GM12878 (cell line): Measurements from ENCODE around the gene MRTFB. TPM values are rescaled to one million over a fixed set of nuclear protein-coding genes. Genes with fewer than 3 reads are reported as not detected.

ENCODE experiments used
- ATAC-seq: fragments of 200-7000 bp; cut with Tn5 transposase; 3 replicates; pipeline ENCODE4 v1.9.1; 2020; ENCODE audit warnings: mild to moderate bottlenecking, moderate library complexity
- BruUV-seq: library from RNA; stranded (reverse); fragments of 400-500 nt; replicated peaks from 2 replicates; lab custom pipeline; 2021; lab: Mats Ljungman, UMichigan
- CTCF ChIA-PET: fragments of 300-600 bp; sonication (Branson Sonifier 250); formaldehyde crosslinking; extraction: SDS; loops from one replicate; lab custom pipeline; 2021; ENCODE audit warnings: inconsistent platforms; lab: Yijun Ruan, JAX
- POLR2A ChIA-PET: fragments of 350-600 bp; formaldehyde crosslinking; extraction: SDS; loops from one replicate; lab custom pipeline; 2021; ENCODE audit warnings: inconsistent platforms; lab: Charles Lee
- RAD21 ChIA-PET: fragments of 300-600 bp; sonication (Branson Sonifier 250); formaldehyde crosslinking; loops from one replicate; lab custom pipeline; 2023; ENCODE audit warnings: antibody characterized with exemption; ENCODE audit not compliant: unreplicated experiment; lab: Charles Lee
- SMC1A ChIA-PET: fragments of 300-600 bp; sonication (Branson Sonifier 250); formaldehyde crosslinking; loops from one replicate; lab custom pipeline; 2023; ENCODE audit not compliant: unreplicated experiment, uncharacterized antibody; lab: Charles Lee
- DNase-seq: peaks from one replicate; pipeline ENCODE4 v3.0.0-alpha.2; 2011; ENCODE audit warnings: low read depth, low spot score
- FAIRE-seq: peaks from 3 replicates; lab custom pipeline; 2011; peaks lifted over from hg19 to GRCh38; lab: Jason Lieb, UNC
- H2AFZ ChIP-seq: 2 replicates; pipeline ENCODE4 v1.6.0; 2011; ENCODE audit warnings: low read depth, low read length, control low read depth; ENCODE audit not compliant: control insufficient read depth
- H3K27ac ChIP-seq: 2 replicates; pipeline ENCODE4 v1.5.1; 2011; ENCODE audit warnings: control low read depth; ENCODE audit not compliant: control insufficient read depth, insufficient read depth
- H3K27me3 ChIP-seq, 2 experiments: replicated peaks in 1 of 2; 2 replicates each; pipeline versions ENCODE4 v1.6.0 to v1.6.1; 2011; ENCODE audit warnings: low read length in 1 of 2; ENCODE audit not compliant: control insufficient read depth in 2 of 2, insufficient read depth in 2 of 2
- H3K36me3 ChIP-seq, 2 experiments: 2 replicates each; pipeline ENCODE4 v1.5.1; 2011; ENCODE audit warnings: low read length in 1 of 2; ENCODE audit not compliant: control insufficient read depth in 2 of 2, insufficient read depth in 2 of 2
- H3K4me1 ChIP-seq: 2 replicates; pipeline ENCODE4 v1.6.1; 2011; ENCODE audit warnings: mild to moderate bottlenecking, low read length, moderate library complexity, mixed read lengths; ENCODE audit not compliant: control insufficient read depth, insufficient read depth
- H3K4me2 ChIP-seq: 2 replicates; pipeline ENCODE4 v1.6.0; 2011; ENCODE audit warnings: control low read depth; ENCODE audit not compliant: control insufficient read depth, insufficient read depth
- H3K4me3 ChIP-seq: fragments of 200-600 bp; sonication (generic); 2 replicates; pipeline ENCODE4 v1.5.1; 2016
- H3K79me2 ChIP-seq: 2 replicates; pipeline ENCODE4 v1.6.0; 2011; ENCODE audit warnings: low read length; ENCODE audit not compliant: control insufficient read depth, insufficient read depth
- H3K9ac ChIP-seq: 2 replicates; pipeline ENCODE4 v1.8.0; 2011; ENCODE audit warnings: low read length, control low read depth, mixed read lengths; ENCODE audit not compliant: control insufficient read depth, insufficient read depth
- H3K9me3 ChIP-seq: replicated peaks from 3 replicates; pipeline ENCODE4 v1.5.1; 2011; ENCODE audit warnings: mild to moderate bottlenecking, low read length; ENCODE audit not compliant: control insufficient read depth, insufficient read depth
- H4K20me1 ChIP-seq: 2 replicates; pipeline ENCODE4 v1.6.0; 2011; ENCODE audit not compliant: control insufficient read depth, insufficient read depth
- ATF3 ChIP-seq: IDR thresholded peaks from 2 replicates; pipeline ENCODE4 v1.6.1; 2011; ENCODE audit warnings: low read depth, mild to moderate bottlenecking, low read length, moderate library complexity, borderline replicate concordance; ENCODE audit errors: extremely low read depth
- ATF7 ChIP-seq: fragments of 450-650 bp; IDR thresholded peaks from 2 replicates; pipeline ENCODE4 v1.6.1; 2016; ENCODE audit warnings: low read depth, mild to moderate bottlenecking
- PRDM15 ChIP-seq: fragments of 450-650 bp; formaldehyde crosslinking; IDR thresholded peaks from 2 replicates; pipeline ENCODE4 v1.4.0; 2020; ENCODE audit warnings: mild to moderate bottlenecking, moderate library complexity
- RBBP5 ChIP-seq: fragments of 200-600 bp; sonication (generic); conservative IDR thresholded peaks from 2 replicates; pipeline ENCODE4 v1.6.1; 2016
- RELB ChIP-seq: fragments of 450-650 bp; IDR thresholded peaks from 2 replicates; pipeline ENCODE4 v1.6.1; 2017; ENCODE audit warnings: low read depth, mild to moderate bottlenecking, moderate library complexity
- SP1 ChIP-seq: IDR thresholded peaks from one replicate; pipeline ENCODE4 v1.6.1; 2011; ENCODE audit warnings: low read depth, low read length
- SUPT20H ChIP-seq: IDR thresholded peaks from 2 replicates; pipeline ENCODE4 v1.6.1; 2011; ENCODE audit warnings: low read depth, mild to moderate bottlenecking, low read length, moderate library complexity, borderline replicate concordance; ENCODE audit not compliant: control insufficient read depth
- ZBED1 ChIP-seq: IDR thresholded peaks from 2 replicates; pipeline ENCODE4 v1.6.1; 2016; ENCODE audit warnings: borderline replicate concordance
- ZNF274 ChIP-seq: IDR thresholded peaks from one replicate; pipeline ENCODE4 v1.8.0; 2011; ENCODE audit not compliant: insufficient read length, insufficient read depth
- WGBS: methylation state at CpG from one replicate; pipeline ENCODE4 v1.1.6; 2016; ENCODE audit warnings: low lambda C conversion rate; ENCODE audit not compliant: insufficient replicate concordance, insufficient coverage; ENCODE audit errors: missing lambda C conversion rate; 5-methylcytosine and 5-hydroxymethylcytosine counted together
- in situ Hi-C: fragments of 300-500 bp; cut with MboI; formaldehyde crosslinking; loops from 9 replicates; pipeline ENCODE4 v1.14.3; 2018; ENCODE audit warnings: mixed read lengths
- intact Hi-C: fragments of 100-400 bp; cut with micrococcal nuclease; formaldehyde crosslinking; loops from one replicate; pipeline ENCODE4 v1.14.2; 2022; ENCODE audit not compliant: unreplicated experiment
- polyA plus RNA-seq, 11 experiments: library from polyadenylated mRNA; depleted of rRNA in 4 of 11; unstranded in 6 of 11; stranded (reverse) in 5 of 11; fragments of >200 nt; fragmentation: Nextera tagmentation in 4 of 11; fragmentation: Illumina TruSeq in 1 of 11; extraction: Ambion mirVana in 4 of 11; extraction: Trizol in 1 of 11; gene quantifications; 1 replicate in 1 of 11; 2 replicates in 10 of 11; pipeline versions ENCODE4 v1.2.1 to v1.2.3, GENCODE V29; 2011 to 2016; ENCODE audit warnings: inconsistent platforms in 2 of 11, missing spikeins in 2 of 11, low read depth in 1 of 11
- total RNA-seq, 4 experiments: library from RNA; depleted of rRNA in 3 of 4; stranded (reverse); fragments of >200 nt in 3 of 4; fragmentation: Illumina TruSeq in 1 of 4; extraction: Trizol in 1 of 4; gene quantifications; 2 replicates each; pipeline versions ENCODE4 v1.2.1 to v1.2.3, GENCODE V29; 2013 to 2021

Gene MRTFB
- total and polyA plus RNA-seq, 10 of the 15 experiments (the other 5 are each of a cell fraction or from before 2014, with no cell fraction given), result 2.1 to 14.3 (median 8.0) TPM

DNA sequence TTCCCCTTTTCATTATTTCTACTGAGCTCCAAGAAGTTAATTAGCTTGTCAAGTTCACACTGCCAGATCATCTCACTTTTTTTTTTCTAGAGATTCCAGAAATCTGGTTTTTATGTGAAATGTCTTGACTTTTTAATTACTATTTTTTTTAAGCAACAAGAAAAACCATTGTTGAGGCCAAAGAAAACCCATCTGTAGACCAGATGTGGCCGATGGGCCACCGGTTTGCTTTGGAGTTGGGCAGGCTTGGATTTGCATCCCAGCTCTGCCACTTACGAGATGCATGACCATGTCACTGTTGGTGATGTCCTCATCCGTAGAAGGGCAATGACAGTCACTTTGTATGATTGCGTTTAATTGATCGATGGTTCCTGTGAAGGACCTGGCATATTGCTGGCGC is 34.2 kb upstream of the MRTFB start (continued):
- no peak for TF ChIP-seq PRDM15 (CRISPR knock-in tag)
- no peak for TF ChIP-seq SUPT20H
- TF ChIP-seq SP1, result no peak
- TF ChIP-seq ATF7, result no peak
- no peak for TF ChIP-seq ZBED1
- no peak for TF ChIP-seq ATF3

DNA sequence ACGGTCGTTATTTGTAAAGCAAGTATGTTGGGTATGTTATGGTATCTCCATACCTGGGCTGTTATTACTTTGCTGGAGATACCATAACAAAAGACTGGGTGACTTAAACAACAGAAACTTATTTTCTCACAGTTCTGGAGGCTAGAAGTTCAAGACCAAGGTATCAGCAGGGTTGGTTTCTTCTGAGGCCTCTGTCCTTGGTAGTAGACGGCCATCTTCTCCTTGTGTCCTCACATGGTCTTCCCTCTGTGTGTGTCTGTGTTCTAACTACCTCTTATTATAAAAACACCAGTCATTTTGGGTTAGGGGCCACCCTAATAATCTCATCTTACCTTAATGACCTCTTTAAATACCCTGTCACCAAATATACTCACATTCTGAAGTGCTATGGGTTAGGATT is 33.2 kb upstream of the MRTFB start:
- Histone ChIP-seq H2AFZ (no peak overlapping the region), H3K9ac (no peak overlapping the region), H3K27ac (no peak overlapping the region), H3K4me3 (no peak overlapping the region), H3K4me2 (no peak overlapping the region), H3K27me3 (no peaks in the 10 kb centered on the region), H3K79me2 (no peaks in the 10 kb centered on the region), H4K20me1 (no peaks in the 10 kb centered on the region), H3K9me3 (no peaks in the 10 kb centered on the region), H3K36me3 (no peaks in the 10 kb centered on the region), H3K4me1 (no peaks in the 10 kb centered on the region)
- no TSS peak for BruUV-seq
- CTCF ChIA-PET, result no interaction called here
- FAIRE-seq (no peak), ATAC-seq (no peak), DNase-seq (no peak)
- intact Hi-C loops, result no loop called here
- RAD21 ChIA-PET, result no interaction called here
- SMC1A ChIA-PET, result no interaction called here
- TF ChIP-seq RBBP5 (no peak), RELB (no peak), ZNF274 (no peak)
- WGBS, result 84% methylated on average over 3 of the region's 3 CpGs
- POLR2A ChIA-PET, result no interaction called here
- in situ Hi-C loops, result no loop called here
